Stimulated activated CD4-positive, alpha-beta T cell treated with anti-CD3 and anti-CD28 coated beads, Interleukin-4, amount 100 ng/mL, for 1 hour (primary cell): ENCODE measurements around the gene CXXC5.
"Not testable (repeated sequence)": the region's sequence is repeated elsewhere in the genome, so short reads cannot be mapped to it uniquely, and the experiment has no call there.

Experiments
- DNase-seq: peaks from one replicate; pipeline ENCODE4 v3.0.0-alpha.2; 2020

Gene CXXC5

GRCh38 chr5:139648205-139649081 lies at the start of gene CXXC5:
CXXC5 (plus strand) TSS chr5:139648349; CDS start chr5:139680524, 32,175 bp downstream.
- DNase-seq: peak; percentile 67

- DNase-seq: not testable (repeated sequence)
Measured at GRCh38 chr5:139598601-139598965, 49.6 kb upstream of the CXXC5 start.

DNA sequence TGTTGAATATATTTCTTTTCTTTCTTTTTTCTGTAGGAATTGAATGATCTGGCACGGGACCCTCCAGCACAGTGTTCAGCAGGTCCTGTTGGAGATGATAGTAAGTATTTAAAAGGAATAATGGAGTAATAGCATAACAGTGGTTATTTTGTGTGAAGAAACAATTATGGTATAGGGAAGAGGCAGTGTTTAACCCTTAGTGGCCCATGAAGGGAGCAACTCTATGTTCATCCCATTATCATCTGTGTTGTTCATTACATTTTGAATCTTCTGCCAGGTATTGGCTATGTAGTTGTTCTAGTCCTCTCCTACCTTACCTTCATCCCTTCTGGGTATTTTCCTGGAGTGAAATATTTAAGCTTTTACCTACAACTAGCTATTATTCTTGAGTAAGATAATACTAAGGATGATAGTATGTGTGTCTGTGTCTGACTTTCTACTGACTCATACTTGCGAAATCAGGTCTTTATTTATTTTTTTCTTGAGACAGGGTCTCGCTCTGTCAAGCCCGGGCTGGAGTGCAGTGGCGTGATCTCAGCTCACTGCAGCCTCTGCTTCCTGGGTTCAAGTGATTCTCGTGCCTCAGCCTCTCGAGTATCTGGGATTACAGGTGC lies 47.7 kb upstream of the CXXC5 start:
- no peak for DNase-seq

GRCh38 chr5:139601429-139601828 lies 46.7 kb upstream of the CXXC5 start:
- DNase-seq: no peak

- not testable (repeated sequence) for DNase-seq
Measured at GRCh38 chr5:139601948-139602347, 46.2 kb upstream of the CXXC5 start.

GRCh38 chr5:139605887-139606286 lies 42.3 kb upstream of the CXXC5 start:
- DNase-seq: no peak

GRCh38 chr5:139611703-139612584 lies 36.2 kb upstream of the CXXC5 start:
- DNase-seq: no peak

- no peak for DNase-seq
Measured at GRCh38 chr5:139619861-139620260, 28.3 kb upstream of the CXXC5 start.

GRCh38 chr5:139625398-139625797 lies 22.8 kb upstream of the CXXC5 start:
- DNase-seq: not testable (repeated sequence)

DNA sequence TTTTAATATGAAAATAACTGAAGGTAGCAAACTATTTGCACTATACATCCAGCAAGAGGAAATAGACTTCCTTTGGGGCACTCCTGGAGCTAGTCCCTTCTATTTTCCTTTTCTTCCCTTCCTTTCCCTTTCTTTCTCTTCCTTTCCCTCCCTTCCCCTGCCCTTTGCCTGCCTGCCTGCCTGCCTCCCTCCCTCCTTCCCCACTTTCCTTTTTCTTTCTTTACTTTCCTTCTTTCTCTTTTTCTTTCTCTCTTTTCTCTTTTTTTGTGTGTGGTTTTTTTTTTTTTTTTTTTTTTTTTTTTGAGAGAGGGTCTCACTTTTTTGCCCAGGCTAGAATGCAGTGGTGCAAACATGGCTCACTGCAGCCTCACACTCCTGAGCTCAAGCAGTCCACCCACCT lies 17.3 kb upstream of the CXXC5 start:
- no peak for DNase-seq

DNA sequence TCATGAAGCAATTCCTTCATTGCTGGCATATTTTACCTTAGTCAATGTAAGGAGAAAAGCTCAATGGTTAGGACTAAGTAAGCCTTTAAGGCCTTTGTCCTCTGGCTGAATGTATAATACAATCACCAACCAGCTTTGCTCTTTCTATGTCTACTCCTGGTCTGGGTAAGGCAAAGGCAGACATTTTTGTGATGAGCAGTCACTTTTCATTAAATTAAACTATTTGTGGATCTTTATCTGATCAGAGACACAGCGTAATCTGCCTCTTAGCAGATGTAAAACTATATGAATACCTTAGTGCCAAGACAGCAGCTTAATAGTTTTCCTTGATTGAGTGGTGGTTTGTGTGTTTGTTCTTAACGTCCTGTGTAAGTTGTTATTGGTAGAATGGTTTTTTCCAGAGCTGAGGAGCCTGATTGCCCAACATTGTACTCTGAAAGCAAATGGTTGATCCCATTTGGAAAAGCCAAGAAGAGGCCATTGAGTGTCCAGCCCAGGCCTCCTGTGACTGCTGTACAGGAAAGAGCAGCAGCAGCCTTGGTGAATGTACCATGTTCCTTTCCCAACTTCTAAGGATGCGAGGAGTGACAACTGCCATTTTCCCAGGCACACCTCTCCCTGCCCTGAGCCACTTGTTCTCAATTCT lies 16.5 kb upstream of the CXXC5 start:
- no peak for DNase-seq

DNA sequence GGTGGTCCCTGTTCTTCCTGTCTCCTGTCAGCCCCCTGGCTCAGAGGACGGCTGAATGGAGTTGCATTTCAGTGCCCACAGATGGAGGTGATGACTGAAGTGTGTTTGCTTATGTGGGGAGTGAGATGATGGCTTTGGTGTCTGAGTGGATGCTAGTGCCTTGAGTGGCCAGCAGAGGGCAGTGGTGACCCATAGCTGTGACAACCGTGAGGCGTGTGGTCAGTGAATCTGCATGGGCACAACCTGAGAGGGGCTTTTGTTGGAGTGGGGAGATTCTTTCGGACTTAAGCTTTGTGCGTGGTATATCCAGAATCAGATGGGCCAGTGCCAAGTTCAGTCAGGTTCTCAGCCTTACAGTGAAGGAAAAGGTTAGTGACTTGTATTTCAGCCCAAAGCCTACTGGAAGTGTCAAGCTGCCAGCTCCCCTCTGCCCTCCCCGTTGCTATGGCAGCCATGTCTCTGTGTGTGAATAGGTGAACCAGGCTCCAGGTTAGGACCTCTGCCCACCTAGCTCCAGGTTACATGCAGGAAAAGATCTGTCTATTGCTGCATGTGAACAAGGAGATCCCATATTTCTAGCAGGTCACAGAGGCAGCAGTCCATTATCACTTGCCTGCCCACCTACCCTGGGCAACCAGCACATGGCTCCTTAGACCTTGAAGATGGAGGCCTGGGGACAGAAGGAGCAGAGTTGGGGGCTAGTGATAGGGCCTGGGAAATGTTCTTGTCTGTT lies 14.7 kb upstream of the CXXC5 start:
- DNase-seq: peak; percentile 64

DNA sequence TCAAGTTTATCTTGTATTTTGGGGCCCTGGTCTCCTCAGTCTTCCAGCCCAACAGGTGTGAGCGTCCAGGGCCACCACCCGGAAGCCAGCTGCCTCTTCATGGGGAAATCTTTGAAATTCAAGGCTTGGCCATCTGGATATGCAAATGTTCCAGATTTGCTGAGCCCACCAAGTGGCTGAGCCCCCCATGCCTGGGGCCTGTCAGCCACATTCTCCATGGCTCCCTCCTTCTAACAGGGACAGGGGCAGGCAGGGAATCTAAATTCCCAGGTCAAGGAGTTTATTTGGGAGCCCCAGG lies 14.2 kb upstream of the CXXC5 start:
- no peak for DNase-seq

DNA sequence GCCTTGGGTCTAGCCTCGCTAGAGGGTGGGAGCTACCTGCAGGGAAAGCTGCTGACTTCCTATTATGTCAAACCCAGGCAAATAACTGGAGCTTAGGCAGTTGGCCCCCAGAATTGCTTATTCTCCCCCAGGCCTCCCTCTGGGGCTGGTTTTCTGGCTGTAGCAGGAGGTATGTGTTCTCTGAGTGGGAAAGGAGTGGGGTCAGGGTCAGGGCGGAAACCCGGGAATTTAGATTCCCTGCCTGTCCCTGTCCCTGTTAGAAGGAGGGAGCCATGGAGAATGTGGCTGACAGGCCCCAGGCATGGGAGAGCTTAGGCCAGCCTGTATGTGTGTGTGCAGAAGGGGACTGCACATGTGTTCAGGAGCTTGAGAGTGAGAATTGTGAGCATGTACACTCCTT lies 13.6 kb upstream of the CXXC5 start:
- no peak for DNase-seq

GRCh38 chr5:139635191-139635590 lies 13.0 kb upstream of the CXXC5 start:
- DNase-seq: no peak

- no peak for DNase-seq
Measured at GRCh38 chr5:139635606-139636206, 12.4 kb upstream of the CXXC5 start.

GRCh38 chr5:139636207-139636792 lies 11.8 kb upstream of the CXXC5 start:
- peak; percentile 43 for DNase-seq

DNA sequence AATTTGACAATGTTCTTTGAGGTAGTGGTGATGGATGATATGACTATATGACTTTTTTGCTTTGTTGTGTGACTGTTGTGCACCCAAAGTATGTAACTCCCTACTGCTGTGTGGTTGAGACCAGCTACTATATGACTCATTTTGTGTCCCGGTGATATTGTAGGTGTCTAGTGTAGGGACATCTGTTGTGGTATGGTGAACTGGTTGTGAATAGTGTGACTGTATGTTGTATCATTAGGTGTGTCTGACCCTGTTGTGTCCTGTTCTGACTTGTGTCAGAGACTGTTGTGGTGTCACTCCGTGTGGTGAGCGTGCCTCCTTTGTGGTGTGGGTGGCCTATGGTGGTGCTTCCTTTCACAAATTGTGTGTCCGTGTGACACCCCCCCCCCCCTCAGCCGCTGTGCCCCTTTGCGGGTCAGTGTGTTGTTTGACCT lies 11.2 kb upstream of the CXXC5 start:
- DNase-seq: no peak

DNA sequence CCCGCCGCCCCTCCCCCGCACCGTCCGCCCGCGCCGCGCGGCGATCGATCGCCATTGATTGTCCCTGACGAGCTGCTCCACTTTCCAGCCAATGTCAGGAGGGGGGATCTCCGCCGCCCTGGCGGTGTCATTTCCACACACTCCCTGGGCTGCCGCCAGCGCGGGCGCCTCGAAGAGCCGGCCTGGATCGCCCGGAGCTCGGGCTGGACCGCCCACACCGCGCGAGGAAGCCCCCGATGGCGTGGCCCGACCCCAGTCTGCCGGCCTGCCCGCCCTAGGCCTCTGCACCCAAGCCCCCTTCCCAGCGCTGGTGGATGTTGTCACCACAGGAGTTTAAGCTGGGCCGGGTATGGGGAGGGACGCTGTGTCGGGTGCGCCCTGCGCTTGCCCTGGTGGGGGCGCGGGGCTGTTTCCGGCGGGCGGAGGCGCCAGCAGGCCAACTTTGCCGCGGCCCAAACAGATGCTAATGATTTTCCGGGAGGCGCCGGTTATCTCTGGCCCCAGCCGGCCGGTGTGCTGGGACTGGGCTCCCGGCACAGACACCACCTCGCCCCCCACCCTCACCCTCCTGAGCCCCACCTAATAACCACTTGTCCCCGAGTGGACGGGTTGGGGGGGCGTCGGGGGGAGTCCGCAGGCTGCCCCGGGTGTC lies 10.6 kb upstream of the CXXC5 start:
- DNase-seq: peak; percentile 53

GRCh38 chr5:139638090-139638735 lies 9.9 kb upstream of the CXXC5 start:
- no peak for DNase-seq
